ENCODE results near the gene FGGY. TPM values are rescaled to one million over a fixed set of nuclear protein-coding genes. Genes with fewer than 3 reads are reported as not detected.

Gene FGGY
- total RNA-seq, 1 donor, result 24.6 TPM

- Histone ChIP-seq H3K4me2 (ENCODE audit: insufficient read depth, low read length) (no peak overlapping the region), H2AFZ (ENCODE audit: low read length) (no peak overlapping the region)
Observed at GRCh38 chr1:59271561-59272260, 25.2 kb upstream of the FGGY start.

GRCh38 chr1:59272507-59272906, 24.4 kb upstream of the FGGY start:
- Histone ChIP-seq H3K36me3 (ENCODE audit: insufficient read depth, low read length) (no peaks in the 10 kb centered on the region), H3K4me2 (ENCODE audit: insufficient read depth, low read length) (peak overlapping the region; percentile 41), H3K27ac (ENCODE audit: low read depth, low read length) (peak overlapping the region; percentile 29), H3K27me3 (ENCODE audit: insufficient read depth, low read length) (no peaks in the 10 kb centered on the region), H3K9me3 (ENCODE audit: low read depth, low read length) (no peaks in the 10 kb centered on the region), H2AFZ (ENCODE audit: low read length) (no peak overlapping the region), H4K20me1 (ENCODE audit: insufficient read depth, low read length) (no peaks in the 10 kb centered on the region), H3K4me3 (ENCODE audit: insufficient read depth, low read length) (no peak overlapping the region), H3K4me1 (ENCODE audit: insufficient read depth, low read length) (peaks cover 14% of the 10 kb centered on the region), H3K79me2 (ENCODE audit: insufficient read depth, low read length) (no peaks in the 10 kb centered on the region)
- peak; percentile 83 for DNase-seq (ENCODE audit: insufficient read length, low spot score, missing footprints)
- no peak for TF ChIP-seq CTCF (IDR thresholded peaks at IDR 0.05; ENCODE audit: extremely low read depth, low read depth, low read length)

More at GRCh38 chr1:59271561-59272260, 25.2 kb upstream of the FGGY start:
- H3K36me3 ChIP-seq (ENCODE audit: insufficient read depth, low read length), result no peaks in the 10 kb centered on the region
- TF ChIP-seq CTCF (IDR thresholded peaks at IDR 0.05; ENCODE audit: extremely low read depth, low read depth, low read length), result no peak
- H3K4me3 ChIP-seq (ENCODE audit: insufficient read depth, low read length), result no peak overlapping the region
- H4K20me1 ChIP-seq (ENCODE audit: insufficient read depth, low read length), result no peaks in the 10 kb centered on the region
- H3K27me3 ChIP-seq (ENCODE audit: insufficient read depth, low read length), result no peaks in the 10 kb centered on the region
- H3K4me1 ChIP-seq (ENCODE audit: insufficient read depth, low read length), result peaks cover 14% of the 10 kb centered on the region
- peak overlapping the region; percentile 29 for H3K27ac ChIP-seq (ENCODE audit: low read depth, low read length)
- H3K79me2 ChIP-seq (ENCODE audit: insufficient read depth, low read length), result no peaks in the 10 kb centered on the region
- DNase-seq (ENCODE audit: insufficient read length, low spot score, missing footprints), result no peak
- H3K9me3 ChIP-seq (ENCODE audit: low read depth, low read length), result no peaks in the 10 kb centered on the region

- Histone ChIP-seq H3K4me3 (ENCODE audit: insufficient read depth, low read length) (no peak overlapping the region), H3K79me2 (ENCODE audit: insufficient read depth, low read length) (no peaks in the 10 kb centered on the region), H3K27me3 (ENCODE audit: insufficient read depth, low read length) (no peaks in the 10 kb centered on the region), H3K36me3 (ENCODE audit: insufficient read depth, low read length) (no peaks in the 10 kb centered on the region), H2AFZ (ENCODE audit: low read length) (no peak overlapping the region), H3K4me1 (ENCODE audit: insufficient read depth, low read length) (peaks cover 14% of the 10 kb centered on the region), H3K27ac (ENCODE audit: low read depth, low read length) (no peak overlapping the region), H3K9me3 (ENCODE audit: low read depth, low read length) (no peaks in the 10 kb centered on the region), H3K4me2 (ENCODE audit: insufficient read depth, low read length) (no peak overlapping the region), H4K20me1 (ENCODE audit: insufficient read depth, low read length) (no peaks in the 10 kb centered on the region)
- TF ChIP-seq CTCF (IDR thresholded peaks at IDR 0.05; ENCODE audit: extremely low read depth, low read depth, low read length), result no peak
- DNase-seq (ENCODE audit: insufficient read length, low spot score, missing footprints), result no peak
Observed at GRCh38 chr1:59276439-59276851, 20.4 kb upstream of the FGGY start.

- no peaks in the 10 kb centered on the region for H3K9me3 ChIP-seq (ENCODE audit: low read depth, low read length)
- no peaks in the 10 kb centered on the region for H3K79me2 ChIP-seq (ENCODE audit: insufficient read depth, low read length)
- H3K4me2 ChIP-seq (ENCODE audit: insufficient read depth, low read length), result no peak overlapping the region
- H3K27ac ChIP-seq (ENCODE audit: low read depth, low read length), result no peak overlapping the region
- DNase-seq (ENCODE audit: insufficient read length, low spot score, missing footprints), result no peak
- no peak overlapping the region for H3K4me3 ChIP-seq (ENCODE audit: insufficient read depth, low read length)
- no peaks in the 10 kb centered on the region for H4K20me1 ChIP-seq (ENCODE audit: insufficient read depth, low read length)
- H3K27me3 ChIP-seq (ENCODE audit: insufficient read depth, low read length), result no peaks in the 10 kb centered on the region
- TF ChIP-seq CTCF (IDR thresholded peaks at IDR 0.05; ENCODE audit: extremely low read depth, low read depth, low read length), result no peak
- H2AFZ ChIP-seq (ENCODE audit: low read length), result no peak overlapping the region
- no peaks in the 10 kb centered on the region for H3K4me1 ChIP-seq (ENCODE audit: insufficient read depth, low read length)
- no peaks in the 10 kb centered on the region for H3K36me3 ChIP-seq (ENCODE audit: insufficient read depth, low read length)
Observed at GRCh38 chr1:59278780-59279354, 18.0 kb upstream of the FGGY start.

All from osteoblast (primary cell).